Adrenal gland (tissue), 12 donors: ENCODE measurements around the gene KRCC1. TPM values are rescaled to one million over a fixed set of nuclear protein-coding genes. Genes with fewer than 3 reads are reported as not detected.
"Not testable (repeated sequence)": the region's sequence is repeated elsewhere in the genome, so short reads cannot be mapped to it uniquely, and the experiment has no call there.

Experiments
- DNase-seq, 7 donors: peaks; one replicate each; pipeline ENCODE4 v3.0.0-alpha.2; 2019 to 2020
- H3K27ac ChIP-seq, 5 donors: fragments of 200-600 bp; sonication (generic) in 4 of 5; 1 replicate in 3 of 5; 2 replicates in 2 of 5; pipeline versions ENCODE4 v1.5.1 to v1.8.0; 2016 to 2020; ENCODE audit warnings: mild to moderate bottlenecking in 1 of 5
- H3K27me3 ChIP-seq: fragments of 200-600 bp; 2 replicates; pipeline ENCODE4 v1.8.0; 2021
- H3K36me3 ChIP-seq, 2 donors: fragments of 200-600 bp; replicated peaks in 1 of 2; 1 replicate in 1 of 2; 2 replicates in 1 of 2; pipeline versions ENCODE4 v1.5.1 to v1.8.0; 2018 to 2022
- H3K4me1 ChIP-seq, 2 donors: fragments of 200-600 bp; replicated peaks in 1 of 2; 1 replicate in 1 of 2; 2 replicates in 1 of 2; pipeline versions ENCODE4 v1.5.1 to v1.8.0; 2018 to 2021
- H3K4me3 ChIP-seq, 4 donors: fragments of 200-600 bp; sonication (generic) in 3 of 4; one replicate each; pipeline ENCODE4 v1.5.1; 2016 to 2018
- H3K9me3 ChIP-seq, 3 donors: fragments of 200-600 bp; sonication (generic) in 1 of 3; replicated peaks in 1 of 3; 1 replicate in 2 of 3; 2 replicates in 1 of 3; pipeline versions ENCODE4 v1.5.1 to v1.8.0; 2016 to 2021
- CTCF ChIP-seq, 6 experiments: fragments of 450-650 bp in 4 of 6; fragments of 200-600 bp in 2 of 6; sonication (generic) in 1 of 6; IDR thresholded peaks; 1 replicate in 5 of 6; 2 replicates in 1 of 6; pipeline versions ENCODE4 v1.5.1 to v1.8.0; 2016 to 2021; ENCODE audit warnings: antibody characterized with exemption in 6 of 6, mild to moderate bottlenecking in 2 of 6, moderate library complexity in 1 of 6
- POLR2A ChIP-seq, 2 donors: fragments of 450-650 bp; IDR thresholded peaks; one replicate each; pipeline ENCODE4 v1.6.1; 2017; ENCODE audit warnings: antibody characterized with exemption in 2 of 2, mild to moderate bottlenecking in 2 of 2, moderate library complexity in 1 of 2
- WGBS, 4 donors: extraction: QIAGEN DNeasy Blood & Tissue Kit in 2 of 4; methylation state at CpG; one replicate each; pipeline versions ENCODE4 v1.1.5 to v1.1.7; 2013 to 2017; 5-methylcytosine and 5-hydroxymethylcytosine counted together
- intact Hi-C, 2 donors: fragments of 100-400 bp; cut with DNase I; formaldehyde crosslinking; loops; one replicate each; pipeline versions ENCODE4 v1.14.1 to v1.15.0; 2022 to 2023
- polyA plus RNA-seq, 3 donors: library from polyadenylated mRNA; stranded (reverse); fragments of 200-250 nt in 2 of 3; fragments of 350-450 nt in 1 of 3; fragmentation: Illumina TruSeq in 1 of 3; extraction: RNeasy Lipid Tissue Mini Kit (QIAGEN cat#74804) in 1 of 3; gene quantifications; one replicate each; pipeline ENCODE4 v1.2.3, GENCODE V29; 2013 to 2014
- total RNA-seq, 9 donors: library from RNA; depleted of rRNA in 4 of 9; stranded (reverse); fragments of >200 nt in 4 of 9; fragments of 120-200 nt in 1 of 9; fragmentation: NEBNext Ultra II Directional in 1 of 9; extraction: Animal tissue kit (Norgen Biotek cat#: 25700) in 1 of 9; gene quantifications; one replicate each; pipeline versions ENCODE4 v1.1.0 to v1.2.4, GENCODE V29; 2013 to 2023
- donor health status: healthy with polysubstance abuse.
- donor health status: Bipolar disorder and iron deficiency.
- donor health status: DM: yes; HTN: yes; CAD: no.
- donor health status: DM: no; HTN: no; CAD: no.
- donor health status: DM: no; HTN: no; CAD: no.
- donor health status: DM: yes; HTN: yes; CAD: no.

The KRCC1 gene
- total and polyA plus RNA-seq, 12 donors, result 12.0 to 40.2 (median 20.5) TPM

DNA sequence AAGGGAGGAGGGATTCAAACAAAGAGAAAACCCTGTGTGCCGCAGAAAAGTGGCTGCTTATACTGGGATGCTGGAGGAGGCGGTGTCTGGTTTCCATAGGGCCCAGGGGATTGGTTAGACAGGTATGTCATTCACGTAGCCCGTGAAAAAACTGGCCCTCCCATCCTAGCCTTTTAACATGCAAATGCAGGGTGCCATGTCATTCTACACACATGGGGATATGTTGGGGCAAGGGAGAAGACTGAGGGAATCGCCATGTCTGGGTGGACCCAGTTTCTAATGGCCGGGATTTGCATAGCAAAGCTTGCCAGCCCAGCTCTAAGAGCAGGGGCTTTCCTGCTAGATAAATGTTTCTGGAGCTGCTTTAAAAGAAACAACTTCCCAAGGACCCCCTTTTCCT, 31.1 kb downstream of the KRCC1 start:
- no peaks in the 10 kb centered on the region for H3K27me3 ChIP-seq
- DNase-seq, result no peak
- H3K36me3 ChIP-seq, result peaks cover 0 to 7% of the 10 kb centered on the region in 2 donors
- H3K9me3 ChIP-seq, result no peaks in the 10 kb centered on the region
- TF ChIP-seq POLR2A (IDR thresholded peaks at IDR 0.05) (no peak), CTCF (IDR thresholded peaks at IDR 0.05) (no peak)
- intact Hi-C loops, result no loop called here
- no peaks in the 10 kb centered on the region for H3K4me1 ChIP-seq
- H3K4me3 ChIP-seq, result no peak overlapping the region
- H3K27ac ChIP-seq, result no peak overlapping the region
- 76 to 85% (median 82%) methylated on average over 6 of the region's 6 CpGs for WGBS, 4 donors

GRCh38 chr2:88022669-88022921, 33.0 kb downstream of the KRCC1 start:
- Histone ChIP-seq H3K36me3 (no peaks in the 10 kb centered on the region), H3K27ac (no peak overlapping the region), H3K27me3 (no peaks in the 10 kb centered on the region), H3K4me3 (no peak overlapping the region), H3K9me3 (no peaks in the 10 kb centered on the region), H3K4me1 (no peaks in the 10 kb centered on the region)
- WGBS, 4 donors, result 91 to 96% (median 94%) methylated on average over 5 of the region's 5 CpGs
- DNase-seq, result no peak
- intact Hi-C loops, result no loop called here
- no peak for TF ChIP-seq POLR2A (IDR thresholded peaks at IDR 0.05)
- no peak for TF ChIP-seq CTCF (IDR thresholded peaks at IDR 0.05)

DNA sequence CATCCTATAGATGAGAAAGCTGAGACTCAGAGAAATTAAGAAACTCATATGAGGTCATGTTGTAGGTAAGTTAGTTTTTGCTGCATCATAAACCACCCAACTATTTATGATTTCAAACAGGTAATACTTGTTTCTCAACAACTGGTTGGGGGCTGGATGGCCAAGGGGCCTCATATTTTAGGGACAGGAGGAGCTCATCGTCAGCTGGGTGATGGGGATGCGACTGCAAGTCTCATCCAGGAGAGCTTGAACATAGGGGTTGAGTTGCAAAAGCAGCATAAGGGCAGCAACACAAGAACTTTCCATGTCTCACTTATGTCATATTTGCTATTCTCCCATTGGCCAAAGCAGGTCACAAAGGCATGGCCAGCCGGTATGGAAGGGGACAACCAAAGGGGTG, 35.6 kb downstream of the KRCC1 start:
- intact Hi-C loops, result no loop called here
- TF ChIP-seq CTCF (IDR thresholded peaks at IDR 0.05) (no peak), POLR2A (IDR thresholded peaks at IDR 0.05) (no peak)
- 76 to 90% (median 88%) methylated on average over 3 of the region's 3 CpGs for WGBS, 4 donors
- Histone ChIP-seq H3K36me3 (no peaks in the 10 kb centered on the region), H3K27me3 (no peaks in the 10 kb centered on the region), H3K4me3 (no peak overlapping the region), H3K9me3 (no peaks in the 10 kb centered on the region), H3K4me1 (no peaks in the 10 kb centered on the region), H3K27ac (no peak overlapping the region)
- no peak for DNase-seq

DNA sequence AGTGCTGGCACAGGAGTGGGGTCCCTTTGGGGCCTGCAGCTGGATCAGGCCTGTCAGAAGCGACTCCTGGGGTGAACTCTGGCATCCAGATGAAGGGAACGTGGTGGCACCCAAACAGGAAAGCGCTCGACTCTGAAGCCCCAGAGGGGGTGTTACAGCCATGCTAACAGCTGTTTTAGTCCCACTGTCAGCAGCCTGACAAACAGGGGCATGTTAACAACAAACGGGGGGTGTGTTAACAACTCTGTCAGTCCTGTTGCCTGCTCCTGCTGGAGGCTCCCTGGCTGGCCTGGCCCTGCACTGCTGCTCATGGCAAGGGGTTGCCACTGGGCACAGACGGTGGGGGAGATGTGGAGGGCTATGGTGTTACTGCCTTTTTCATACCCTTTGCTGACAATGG, 36.7 kb downstream of the KRCC1 start:
- Histone ChIP-seq H3K27ac (no peak overlapping the region), H3K27me3 (no peaks in the 10 kb centered on the region), H3K9me3 (no peaks in the 10 kb centered on the region), H3K4me1 (no peaks in the 10 kb centered on the region), H3K4me3 (no peak overlapping the region), H3K36me3 (no peaks in the 10 kb centered on the region)
- WGBS, 4 donors, result 86 to 100% (median 93%) methylated on average over 6 of the region's 6 CpGs
- TF ChIP-seq CTCF (IDR thresholded peaks at IDR 0.05) (no peak), POLR2A (IDR thresholded peaks at IDR 0.05) (no peak)
- intact Hi-C loops, result no loop called here
- no peak for DNase-seq

- WGBS, 4 donors, result 85 to 88% (median 86%) methylated on average over 11 of the region's 11 CpGs
- not testable (repeated sequence) for H3K4me3 ChIP-seq
Observed at GRCh38 chr2:88018077-88018805, 37.3 kb downstream of the KRCC1 start.

GRCh38 chr2:88017780-88018038, 37.9 kb downstream of the KRCC1 start:
- 86 to 93% (median 90%) methylated on average over 2 of the region's 2 CpGs for WGBS, 4 donors
- H3K4me1 ChIP-seq, H3K4me3 ChIP-seq, H3K9me3 ChIP-seq, DNase-seq, intact Hi-C loops, H3K27ac ChIP-seq, H3K36me3 ChIP-seq, H3K27me3 ChIP-seq: not testable (repeated sequence)

More at GRCh38 chr2:88018077-88018805, 37.3 kb downstream of the KRCC1 start:
- H3K4me1 ChIP-seq, DNase-seq, H3K36me3 ChIP-seq, H3K27me3 ChIP-seq, H3K27ac ChIP-seq, intact Hi-C loops, H3K9me3 ChIP-seq: not testable (repeated sequence)
